CD8-positive, alpha-beta memory T cell (primary cell): ENCODE measurements around the gene SIAH3. TPM values are rescaled to one million over a fixed set of nuclear protein-coding genes. Genes with fewer than 3 reads are reported as not detected.

ENCODE experiments used
- CTCF ChIA-PET: fragments of 350-600 bp; sonication (Branson Sonifier 250); formaldehyde crosslinking; loops from one replicate; lab custom pipeline; 2021; ENCODE audit warnings: antibody characterized with exemption; lab: Charles Lee
- POLR2A ChIA-PET: fragments of 350-600 bp; sonication (Branson Sonifier 250); formaldehyde crosslinking; loops from one replicate; lab custom pipeline; 2021; ENCODE audit warnings: antibody characterized with exemption; lab: Charles Lee
- DNase-seq, 5 donors: peaks; one replicate each; pipeline versions ENCODE4 v3.0.0 to v3.0.0-alpha.2; 2020 to 2022; ENCODE audit warnings: mixed read lengths in 1 of 5
- H3K27ac ChIP-seq: one replicate; pipeline ENCODE4 v1.7.0; 2013; ENCODE audit warnings: low read depth, mild to moderate bottlenecking, low read length, moderate library complexity
- H3K27me3 ChIP-seq: 2 replicates; pipeline ENCODE4 v1.7.0; 2013; ENCODE audit warnings: low read length, mild to moderate bottlenecking; ENCODE audit not compliant: insufficient read depth, poor library complexity, severe bottlenecking
- H3K36me3 ChIP-seq: 2 replicates; pipeline ENCODE4 v1.7.0; 2013; ENCODE audit warnings: mild to moderate bottlenecking, low read length, moderate library complexity; ENCODE audit not compliant: insufficient read depth
- H3K4me1 ChIP-seq: 2 replicates; pipeline ENCODE4 v1.7.0; 2013; ENCODE audit warnings: mild to moderate bottlenecking, low read length, moderate library complexity; ENCODE audit not compliant: insufficient read depth
- H3K4me3 ChIP-seq: 2 replicates; pipeline ENCODE4 v1.7.0; 2013; ENCODE audit warnings: mild to moderate bottlenecking, low read length
- H3K9me3 ChIP-seq: 2 replicates; pipeline ENCODE4 v1.7.0; 2013; ENCODE audit warnings: mild to moderate bottlenecking, low read length
- H3K27ac Mint-ChIP-seq, 8 donors: one replicate each; pipeline ENCODE4 v1.8.0; 2020 to 2021; ENCODE audit warnings: mixed read lengths in 8 of 8, mild to moderate bottlenecking in 6 of 8, inconsistent platforms in 3 of 8, moderate library complexity in 3 of 8
- H3K27me3 Mint-ChIP-seq, 2 donors: one replicate each; pipeline ENCODE4 v1.8.0; 2020 to 2021; ENCODE audit warnings: mixed read lengths in 2 of 2, mild to moderate bottlenecking in 1 of 2, moderate library complexity in 1 of 2
- H3K36me3 Mint-ChIP-seq, 3 donors: one replicate each; pipeline ENCODE4 v1.8.0; 2020 to 2021; ENCODE audit warnings: mixed read lengths in 3 of 3, inconsistent platforms in 1 of 3, mild to moderate bottlenecking in 1 of 3
- H3K4me1 Mint-ChIP-seq, 3 donors: one replicate each; pipeline ENCODE4 v1.8.0; 2020 to 2021; ENCODE audit warnings: mixed read lengths in 3 of 3, inconsistent platforms in 1 of 3, mild to moderate bottlenecking in 1 of 3
- H3K4me3 Mint-ChIP-seq, 7 donors: one replicate each; pipeline ENCODE4 v1.8.0; 2020 to 2021; ENCODE audit warnings: mixed read lengths in 7 of 7, mild to moderate bottlenecking in 6 of 7, moderate library complexity in 4 of 7, inconsistent platforms in 2 of 7
- H3K9me3 Mint-ChIP-seq, 5 donors: one replicate each; pipeline ENCODE4 v1.8.0; 2020 to 2022; ENCODE audit warnings: mixed read lengths in 5 of 5, mild to moderate bottlenecking in 3 of 5, moderate library complexity in 2 of 5, inconsistent platforms in 1 of 5
- polyA plus RNA-seq: library from polyadenylated mRNA; unstranded; fragments of 300-500 nt; fragmentation: Illumina TruSeq; gene quantifications from one replicate; pipeline ENCODE4 v1.2.3, GENCODE V29; 2021
- total RNA-seq, 2 experiments: library from RNA; stranded (reverse); gene quantifications; one replicate each; pipeline ENCODE4 v1.2.3, GENCODE V29; 2021

The SIAH3 gene
- total and polyA plus RNA-seq, 3 experiments from 2014 or later: 0.11 to 0.20 TPM; not detected in 1

DNA sequence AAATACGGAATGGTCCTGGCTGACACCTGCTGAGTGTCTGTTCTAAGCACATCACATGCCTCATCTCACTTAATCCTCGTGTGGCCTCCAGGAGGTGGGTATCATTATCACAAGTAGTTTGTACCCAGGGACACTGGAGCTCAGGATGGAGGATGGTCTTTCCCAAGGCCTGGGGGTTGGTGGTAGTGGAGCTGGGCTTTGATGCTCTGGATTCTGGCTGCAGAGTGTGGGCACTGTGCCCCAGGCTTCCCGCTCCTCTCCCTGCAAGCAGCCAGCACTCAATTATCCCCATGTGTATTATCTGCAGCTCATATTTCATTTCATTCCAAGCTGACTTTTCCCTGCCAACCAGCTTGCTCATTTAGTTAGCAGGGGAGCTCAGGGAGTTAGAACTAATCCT lies 52.1 kb downstream of the SIAH3 start:
- H3K36me3 ChIP-seq: no peaks in the 10 kb centered on the region
- Mint-ChIP-seq H3K27ac (no peak overlapping the region), H3K4me3 (no peak overlapping the region), H3K36me3 (peaks cover 0 to 3% (median 0%) of the 10 kb centered on the region in 3 donors), H3K27me3 (peaks cover 0 to 13% of the 10 kb centered on the region in 2 donors), H3K4me1 (no peaks in the 10 kb centered on the region), H3K9me3 (peaks cover 0 to 6% (median 2%) of the 10 kb centered on the region in 5 donors)
- H3K9me3 ChIP-seq: no peaks in the 10 kb centered on the region
- H3K27ac ChIP-seq: no peak overlapping the region
- H3K27me3 ChIP-seq: no peaks in the 10 kb centered on the region
- ChIA-PET POLR2A (no interaction called here), CTCF (no interaction called here)
- H3K4me1 ChIP-seq: no peaks in the 10 kb centered on the region
- DNase-seq: no peak
- H3K4me3 ChIP-seq: no peak overlapping the region

DNA sequence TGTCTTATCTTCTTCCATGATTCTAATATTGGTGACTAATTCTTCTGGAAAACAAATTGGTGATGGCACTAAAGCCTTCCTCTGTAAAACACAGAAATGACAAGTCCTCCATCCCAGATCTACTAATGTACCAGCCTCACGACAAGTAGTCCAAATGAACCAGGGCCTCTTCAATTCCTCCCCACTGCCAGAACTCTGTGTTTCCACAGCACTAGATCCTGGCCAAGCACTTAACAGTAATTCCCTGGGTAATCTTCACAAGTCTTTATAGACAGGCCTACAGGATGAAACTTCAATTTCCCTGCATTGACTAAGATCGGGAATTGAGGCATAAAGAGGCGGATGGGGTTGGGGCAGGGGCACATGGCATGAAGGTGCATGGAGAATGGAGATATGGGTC lies 52.7 kb downstream of the SIAH3 start:
- no peak for DNase-seq
- peaks cover 0 to 13% of the 10 kb centered on the region in 2 donors for H3K27me3 Mint-ChIP-seq
- Histone ChIP-seq H3K4me3 (no peak overlapping the region), H3K27ac (no peak overlapping the region), H3K36me3 (no peaks in the 10 kb centered on the region), H3K9me3 (no peaks in the 10 kb centered on the region), H3K4me1 (no peaks in the 10 kb centered on the region), H3K27me3 (no peaks in the 10 kb centered on the region)
- H3K27ac Mint-ChIP-seq: no peak overlapping the region
- H3K4me3 Mint-ChIP-seq: no peak overlapping the region
- CTCF ChIA-PET: no interaction called here
- peaks cover 0 to 3% (median 0%) of the 10 kb centered on the region in 3 donors for H3K36me3 Mint-ChIP-seq
- POLR2A ChIA-PET: no interaction called here
- peaks cover 0 to 8% (median 2%) of the 10 kb centered on the region in 5 donors for H3K9me3 Mint-ChIP-seq
- H3K4me1 Mint-ChIP-seq: no peaks in the 10 kb centered on the region

DNA sequence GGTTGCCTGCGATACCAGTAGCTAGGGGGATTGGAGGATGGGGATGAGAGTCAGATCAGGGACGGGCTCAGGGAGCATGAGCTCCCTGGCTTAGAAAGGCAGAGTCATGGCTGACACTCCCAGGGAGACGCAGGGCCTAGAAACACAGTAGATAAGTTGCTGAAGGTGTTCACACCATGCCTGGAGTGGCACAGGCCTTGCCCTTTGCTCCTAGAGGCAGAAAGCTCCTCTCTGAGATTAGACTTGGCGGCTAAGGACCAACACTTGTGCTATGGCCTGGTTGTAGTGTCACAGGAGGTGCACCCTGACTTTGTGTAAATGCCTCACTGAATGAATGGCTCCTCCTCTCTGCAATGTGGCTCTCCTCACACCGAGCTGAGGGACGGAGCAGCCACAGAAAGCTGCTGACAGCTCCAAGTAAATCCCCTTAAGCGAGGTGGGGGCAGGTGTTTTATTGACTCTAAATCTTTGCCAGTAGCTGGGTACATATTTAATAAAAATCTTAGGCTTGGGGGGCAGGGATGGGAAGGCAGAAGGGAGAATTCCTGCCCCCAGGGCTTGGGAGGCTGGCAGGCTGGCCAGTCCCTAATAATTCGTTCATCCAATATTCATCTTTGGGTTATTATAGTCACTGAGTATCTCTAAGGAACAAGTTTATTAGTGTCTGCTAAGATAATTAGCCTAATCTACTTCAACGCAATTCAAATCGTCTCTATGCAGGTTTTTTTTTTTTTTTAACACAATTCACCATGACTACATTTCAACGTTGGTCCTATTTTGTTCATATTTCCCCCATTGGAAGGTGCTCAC lies 54.9 kb downstream of the SIAH3 start:
- no peaks in the 10 kb centered on the region for H3K4me1 ChIP-seq
- POLR2A ChIA-PET: no interaction called here
- no peaks in the 10 kb centered on the region for H3K9me3 ChIP-seq
- CTCF ChIA-PET: interaction anchor here (0.7 kb wide), 1 partner anchor 1542 kb away, joined by 3 read pairs; no protein-coding TSS in a partner anchor
- Mint-ChIP-seq H3K36me3 (peaks cover 0 to 3% (median 0%) of the 10 kb centered on the region in 3 donors), H3K27ac (peak overlapping the region in 1 of 8 donors; percentile 48), H3K27me3 (peaks cover 0 to 13% of the 10 kb centered on the region in 2 donors), H3K4me3 (no peak overlapping the region), H3K9me3 (peaks cover 0 to 11% (median 2%) of the 10 kb centered on the region in 5 donors), H3K4me1 (no peaks in the 10 kb centered on the region)
- H3K4me3 ChIP-seq: no peak overlapping the region
- H3K27me3 ChIP-seq: no peaks in the 10 kb centered on the region
- H3K36me3 ChIP-seq: no peaks in the 10 kb centered on the region
- DNase-seq: no peak
- H3K27ac ChIP-seq: no peak overlapping the region

DNA sequence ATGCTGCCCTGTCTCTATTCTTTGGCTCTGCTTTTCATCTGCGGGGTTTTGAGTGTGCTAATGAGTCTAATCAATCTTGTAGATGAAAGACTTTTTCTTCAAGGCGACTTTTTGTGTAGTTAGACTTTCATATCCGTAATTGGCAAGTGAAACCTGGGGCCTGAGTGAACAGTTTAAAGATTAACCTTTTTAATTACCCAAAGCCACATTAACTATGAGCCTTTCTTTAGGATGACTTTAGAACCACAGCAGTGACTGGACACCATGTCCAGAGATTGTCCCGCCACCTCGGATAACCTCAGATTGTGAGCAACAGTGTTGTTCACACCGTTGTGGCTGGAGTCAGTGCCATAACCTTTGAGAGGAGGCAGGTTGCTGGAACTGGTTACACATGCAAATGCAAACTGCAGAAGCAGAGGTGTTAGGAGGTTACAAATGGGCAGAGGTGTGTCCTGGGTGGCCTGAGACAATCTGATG lies 58.7 kb downstream of the SIAH3 start:
- Histone ChIP-seq H3K4me3 (no peak overlapping the region), H3K27ac (no peak overlapping the region), H3K9me3 (no peaks in the 10 kb centered on the region), H3K27me3 (no peaks in the 10 kb centered on the region), H3K4me1 (no peaks in the 10 kb centered on the region), H3K36me3 (no peaks in the 10 kb centered on the region)
- Mint-ChIP-seq H3K4me1 (no peaks in the 10 kb centered on the region), H3K9me3 (peaks cover 0 to 11% (median 2%) of the 10 kb centered on the region in 5 donors), H3K27me3 (peaks cover 1 to 4% of the 10 kb centered on the region in 2 donors), H3K4me3 (no peak overlapping the region), H3K36me3 (no peaks in the 10 kb centered on the region), H3K27ac (no peak overlapping the region)
- DNase-seq: no peak
- CTCF ChIA-PET: no interaction called here
- POLR2A ChIA-PET: no interaction called here

DNA sequence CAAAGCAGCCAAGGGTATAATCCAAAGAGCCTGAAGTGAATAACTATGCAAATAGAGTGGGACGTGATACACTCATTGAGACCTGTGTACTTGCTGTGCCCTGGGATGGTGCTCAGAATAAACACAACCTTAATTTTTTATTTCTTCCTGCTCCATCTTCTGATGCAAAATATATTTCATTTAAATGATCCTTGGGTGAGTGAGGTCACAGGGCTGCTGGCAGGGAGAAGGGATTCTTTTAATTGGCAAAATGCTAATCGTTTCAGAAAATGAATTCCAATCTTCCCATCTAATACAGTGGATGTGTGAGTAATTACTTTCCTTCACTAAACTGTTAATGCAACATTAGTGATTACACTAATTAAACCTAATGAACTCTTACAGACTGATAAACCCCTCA lies 63.5 kb downstream of the SIAH3 start:
- ChIA-PET POLR2A (no interaction called here), CTCF (no interaction called here)
- Histone ChIP-seq H3K36me3 (no peaks in the 10 kb centered on the region), H3K9me3 (no peaks in the 10 kb centered on the region), H3K4me1 (no peaks in the 10 kb centered on the region), H3K4me3 (no peak overlapping the region), H3K27me3 (no peaks in the 10 kb centered on the region), H3K27ac (no peak overlapping the region)
- peaks cover 0 to 3% of the 10 kb centered on the region in 2 donors for H3K27me3 Mint-ChIP-seq
- no peaks in the 10 kb centered on the region for H3K4me1 Mint-ChIP-seq
- no peaks in the 10 kb centered on the region for H3K36me3 Mint-ChIP-seq
- no peaks in the 10 kb centered on the region for H3K9me3 Mint-ChIP-seq
- H3K27ac Mint-ChIP-seq: no peak overlapping the region
- no peak overlapping the region for H3K4me3 Mint-ChIP-seq
- no peak for DNase-seq

DNA sequence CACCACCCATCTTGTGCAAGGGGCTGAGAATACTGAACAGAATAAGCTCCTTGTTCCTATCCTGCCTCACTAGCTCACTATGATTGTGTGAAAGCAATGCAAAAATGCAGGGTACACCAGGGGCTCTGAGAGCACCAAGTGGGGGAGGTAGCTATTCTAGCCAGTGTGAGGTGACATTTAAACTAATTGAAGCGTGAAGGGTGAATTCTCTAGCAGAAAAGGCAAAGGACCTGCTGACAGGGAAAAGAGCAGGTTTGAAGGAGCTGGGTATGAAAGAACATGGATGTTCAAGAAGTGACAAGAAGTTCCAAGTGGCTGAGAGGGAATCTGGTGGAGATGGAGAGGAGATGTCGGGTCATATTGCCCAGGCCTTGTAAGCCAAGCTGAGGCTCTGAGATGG lies 64.2 kb downstream of the SIAH3 start:
- no peaks in the 10 kb centered on the region for H3K4me1 Mint-ChIP-seq
- no peaks in the 10 kb centered on the region for H3K27me3 ChIP-seq
- ChIA-PET POLR2A (no interaction called here), CTCF (no interaction called here)
- H3K4me3 ChIP-seq: no peak overlapping the region
- H3K27ac ChIP-seq: no peak overlapping the region
- H3K27ac Mint-ChIP-seq: no peak overlapping the region
- no peaks in the 10 kb centered on the region for H3K9me3 Mint-ChIP-seq
- no peak for DNase-seq
- H3K36me3 Mint-ChIP-seq: no peaks in the 10 kb centered on the region
- no peaks in the 10 kb centered on the region for H3K4me1 ChIP-seq
- no peak overlapping the region for H3K4me3 Mint-ChIP-seq
- peaks cover 0 to 3% of the 10 kb centered on the region in 2 donors for H3K27me3 Mint-ChIP-seq
- H3K9me3 ChIP-seq: no peaks in the 10 kb centered on the region
- H3K36me3 ChIP-seq: no peaks in the 10 kb centered on the region

DNA sequence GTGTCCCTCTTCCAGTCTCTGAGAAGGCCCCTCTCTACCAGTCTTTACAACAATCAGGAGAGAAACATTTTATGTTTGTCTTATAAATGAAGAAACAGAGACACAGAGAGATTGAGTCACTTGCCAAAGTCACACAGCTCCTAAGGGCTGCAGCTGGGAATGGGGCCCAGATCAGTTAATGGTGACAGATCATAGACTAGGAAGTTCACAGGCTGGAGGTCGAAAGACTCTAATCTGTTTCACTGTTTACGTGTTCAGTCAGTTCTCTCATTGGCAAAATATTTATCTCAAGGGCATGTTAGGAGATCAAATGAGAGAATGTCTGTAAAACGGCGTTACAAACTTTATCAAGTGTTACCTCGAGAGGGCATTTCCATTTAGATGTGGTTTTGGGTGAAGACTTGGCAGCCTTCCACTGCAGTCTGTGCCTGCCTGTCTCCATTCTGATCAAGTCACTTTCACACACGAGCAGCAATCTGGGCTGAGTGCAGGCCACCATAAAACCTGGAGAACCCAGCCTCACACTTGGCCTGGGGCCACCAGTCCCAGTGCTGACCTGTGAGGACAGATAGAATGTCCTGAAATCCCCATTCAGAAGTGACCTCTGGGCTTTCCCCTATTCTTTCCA lies 65.1 kb downstream of the SIAH3 start:
- no peaks in the 10 kb centered on the region for H3K27me3 ChIP-seq
- H3K36me3 Mint-ChIP-seq: no peaks in the 10 kb centered on the region
- H3K4me1 ChIP-seq: no peaks in the 10 kb centered on the region
- ChIA-PET CTCF (no interaction called here), POLR2A (no interaction called here)
- H3K4me3 Mint-ChIP-seq: no peak overlapping the region
- H3K27ac ChIP-seq: no peak overlapping the region
- H3K9me3 Mint-ChIP-seq: no peaks in the 10 kb centered on the region
- no peak overlapping the region for H3K27ac Mint-ChIP-seq
- H3K9me3 ChIP-seq: no peaks in the 10 kb centered on the region
- peaks cover 0 to 4% of the 10 kb centered on the region in 2 donors for H3K27me3 Mint-ChIP-seq
- no peak overlapping the region for H3K4me3 ChIP-seq
- peak in 1 of 5 donors; percentile 35 for DNase-seq
- H3K36me3 ChIP-seq: no peaks in the 10 kb centered on the region
- peaks cover 0 to 2% (median 0%) of the 10 kb centered on the region in 3 donors for H3K4me1 Mint-ChIP-seq
